GM12873 (cell line): ENCODE measurements around the gene ZFP36L1.

ENCODE experiments used
- CTCF ChIP-seq: IDR thresholded peaks from 2 replicates; pipeline ENCODE4 v1.5.1; 2012; ENCODE audit warnings: low read depth, mild to moderate bottlenecking, moderate library complexity, low read length, control low read depth; ENCODE audit not compliant: insufficient read depth; ENCODE audit errors: missing control alignments

ZFP36L1 gene

GRCh38 chr14:68809524-68809923 is 16.7 kb upstream of the ZFP36L1 start:
- no peak for TF ChIP-seq CTCF

GRCh38 chr14:68808696-68809480 is 16.0 kb upstream of the ZFP36L1 start:
- TF ChIP-seq CTCF, result no peak

- no peak for TF ChIP-seq CTCF
Observed at GRCh38 chr14:68807987-68808386, 15.1 kb upstream of the ZFP36L1 start.

GRCh38 chr14:68807148-68807600 is 14.3 kb upstream of the ZFP36L1 start:
- TF ChIP-seq CTCF, result no peak

- TF ChIP-seq CTCF, result no peak
Observed at GRCh38 chr14:68806526-68807147, 13.8 kb upstream of the ZFP36L1 start.

- TF ChIP-seq CTCF, result no peak
Observed at GRCh38 chr14:68805414-68805813, 12.5 kb upstream of the ZFP36L1 start.

- TF ChIP-seq CTCF, result no peak
Observed at GRCh38 chr14:68801631-68802030, 8.8 kb upstream of the ZFP36L1 start.
